ENCODE measurements around the gene GFPT2.

GFPT2 gene

GRCh38 chr5:180350711-180351465 lies 2.2 kb downstream of the GFPT2 start:
- no peak for DNase-seq

GRCh38 chr5:180350296-180350695 lies 2.8 kb downstream of the GFPT2 start:
- no peak for DNase-seq

GRCh38 chr5:180349391-180349790 lies 3.7 kb downstream of the GFPT2 start:
- no peak for DNase-seq

GRCh38 chr5:180348336-180348735 lies 4.8 kb downstream of the GFPT2 start:
- DNase-seq: no peak

- no peak for DNase-seq
Measured at GRCh38 chr5:180347702-180348101, 5.4 kb downstream of the GFPT2 start.

- DNase-seq: no peak
Measured at GRCh38 chr5:180346358-180346757, 6.8 kb downstream of the GFPT2 start.

GRCh38 chr5:180345781-180346180 lies 7.4 kb downstream of the GFPT2 start:
- no peak for DNase-seq

GRCh38 chr5:180345186-180345585 lies 8.0 kb downstream of the GFPT2 start:
- DNase-seq: no peak

- no peak for DNase-seq
Measured at GRCh38 chr5:180344696-180344999, 8.5 kb downstream of the GFPT2 start.

- DNase-seq: no peak
Measured at GRCh38 chr5:180343831-180344695, 9.1 kb downstream of the GFPT2 start.

- DNase-seq: no peak
Measured at GRCh38 chr5:180343110-180343830, 9.9 kb downstream of the GFPT2 start.

GRCh38 chr5:180341595-180341994 lies 11.5 kb downstream of the GFPT2 start:
- no peak for DNase-seq

GRCh38 chr5:180340856-180341255 lies 12.3 kb downstream of the GFPT2 start:
- no peak for DNase-seq

- no peak for DNase-seq
Measured at GRCh38 chr5:180339583-180340183, 13.5 kb downstream of the GFPT2 start.

GRCh38 chr5:180338001-180338707 lies 15.0 kb downstream of the GFPT2 start:
- no peak for DNase-seq

GRCh38 chr5:180336234-180337020 lies 16.7 kb downstream of the GFPT2 start:
- no peak for DNase-seq

- no peak for DNase-seq
Measured at GRCh38 chr5:180335614-180336233, 17.4 kb downstream of the GFPT2 start.

GRCh38 chr5:180334751-180335613 lies 18.2 kb downstream of the GFPT2 start:
- DNase-seq: no peak

- DNase-seq: no peak
Measured at GRCh38 chr5:180334176-180334575, 19.0 kb downstream of the GFPT2 start.

- no peak for DNase-seq
Measured at GRCh38 chr5:180333661-180334060, 19.5 kb downstream of the GFPT2 start.
